ENCODE results near the gene ADCY3.

GRCh38 chr2:24926602-24927252 is 6.7 kb upstream of the ADCY3 start:
- TF ChIP-seq CTCF (IDR thresholded peaks at IDR 0.05): no peak
- TF ChIP-seq POLR2A (IDR thresholded peaks at IDR 0.05): no peak
